ENCODE measurements around the gene KIAA1755. TPM values are rescaled to one million over a fixed set of nuclear protein-coding genes. Genes with fewer than 3 reads are reported as not detected.
A peak's percentile ranks its signal among the peaks of the same experiment; 100 is the strongest.
"Not testable (repeated sequence)": the region's sequence is repeated elsewhere in the genome, so short reads cannot be mapped to it uniquely, and the experiment has no call there.

KIAA1755 gene
- total RNA-seq, 1 experiment from 2014 or later: 0.22 TPM

- TF ChIP-seq, protein P1, sequence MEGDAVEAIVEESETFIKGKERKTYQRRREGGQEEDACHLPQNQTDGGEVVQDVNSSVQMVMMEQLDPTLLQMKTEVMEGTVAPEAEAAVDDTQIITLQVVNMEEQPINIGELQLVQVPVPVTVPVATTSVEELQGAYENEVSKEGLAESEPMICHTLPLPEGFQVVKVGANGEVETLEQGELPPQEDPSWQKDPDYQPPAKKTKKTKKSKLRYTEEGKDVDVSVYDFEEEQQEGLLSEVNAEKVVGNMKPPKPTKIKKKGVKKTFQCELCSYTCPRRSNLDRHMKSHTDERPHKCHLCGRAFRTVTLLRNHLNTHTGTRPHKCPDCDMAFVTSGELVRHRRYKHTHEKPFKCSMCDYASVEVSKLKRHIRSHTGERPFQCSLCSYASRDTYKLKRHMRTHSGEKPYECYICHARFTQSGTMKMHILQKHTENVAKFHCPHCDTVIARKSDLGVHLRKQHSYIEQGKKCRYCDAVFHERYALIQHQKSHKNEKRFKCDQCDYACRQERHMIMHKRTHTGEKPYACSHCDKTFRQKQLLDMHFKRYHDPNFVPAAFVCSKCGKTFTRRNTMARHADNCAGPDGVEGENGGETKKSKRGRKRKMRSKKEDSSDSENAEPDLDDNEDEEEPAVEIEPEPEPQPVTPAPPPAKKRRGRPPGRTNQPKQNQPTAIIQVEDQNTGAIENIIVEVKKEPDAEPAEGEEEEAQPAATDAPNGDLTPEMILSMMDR (conservative IDR thresholded peaks at IDR 0.05): no peak
- TF ChIP-seq EZH2 (IDR thresholded peaks at IDR 0.05; ENCODE audit: low read depth): no peak
- Histone ChIP-seq H4K20me1 (ENCODE audit: insufficient read depth) (no peaks in the 10 kb centered on the region), H3K4me2 (no peak overlapping the region), H3K9me2 (ENCODE audit: insufficient read depth) (no peaks in the 10 kb centered on the region), H3K9me3 (ENCODE audit: insufficient read depth, low read depth) (no peaks in the 10 kb centered on the region), H3K4me1 (replicated peaks; ENCODE audit: insufficient read depth) (no peaks in the 10 kb centered on the region), H3K27ac (no peak overlapping the region), H3K27me3 (ENCODE audit: insufficient read depth, low read depth) (no peaks in the 10 kb centered on the region), H2AFZ (no peak overlapping the region), H3K79me2 (ENCODE audit: low read depth) (no peaks in the 10 kb centered on the region), H3K4me3 (no peak overlapping the region), H3F3A (ENCODE audit: insufficient read depth, low read depth) (no peaks in the 10 kb centered on the region), H3K36me3 (ENCODE audit: low read depth) (no peaks in the 10 kb centered on the region)
- POLR2A ChIA-PET (ENCODE audit: unreplicated experiment): no interaction called here
- intact Hi-C loops (cut with micrococcal nuclease; ENCODE audit: unreplicated experiment): no loop called here
- DNase-seq: peak in 1 of 2 experiments; percentile 13
- CTCF ChIA-PET: interaction anchor here (0.6 kb wide), 1 partner anchor 294 kb away, joined by 3 read pairs; no protein-coding TSS in a partner anchor
- no TSS peak for BruUV-seq (replicated peaks)
Observed at GRCh38 chr20:38252292-38253288, 7.9 kb downstream of the KIAA1755 start.

DNA sequence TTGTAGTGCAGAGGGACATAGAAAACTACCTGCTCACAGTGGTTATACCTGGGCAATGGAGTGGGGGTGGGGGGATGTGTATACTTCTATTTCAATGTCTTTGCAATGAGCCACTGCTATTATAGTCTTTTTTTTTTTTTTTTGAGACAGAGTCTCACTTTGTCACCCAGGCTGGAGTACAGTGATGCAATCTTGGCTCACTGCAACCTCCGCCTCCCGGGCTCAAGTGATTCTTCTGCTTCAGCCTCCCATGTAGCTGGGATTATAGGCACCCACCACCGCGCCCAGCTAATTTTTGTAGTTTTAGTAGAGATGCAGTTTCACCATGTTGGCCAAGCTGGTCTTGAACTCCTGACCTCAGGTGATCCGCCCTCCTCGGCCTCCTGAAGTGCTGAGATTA, 9.1 kb downstream of the KIAA1755 start:
- H3K27ac ChIP-seq; H3F3A ChIP-seq (ENCODE audit: insufficient read depth, low read depth); H3K36me3 ChIP-seq (ENCODE audit: low read depth); BruUV-seq (replicated peaks); H3K4me3 ChIP-seq; DNase-seq; H2AFZ ChIP-seq; H3K27me3 ChIP-seq (ENCODE audit: insufficient read depth, low read depth); POLR2A ChIA-PET (ENCODE audit: unreplicated experiment); CTCF ChIA-PET; H3K9me3 ChIP-seq (ENCODE audit: insufficient read depth, low read depth); intact Hi-C loops (cut with micrococcal nuclease; ENCODE audit: unreplicated experiment); H3K4me1 ChIP-seq (replicated peaks; ENCODE audit: insufficient read depth); H3K79me2 ChIP-seq (ENCODE audit: low read depth); H3K9me2 ChIP-seq (ENCODE audit: insufficient read depth); H3K4me2 ChIP-seq; H4K20me1 ChIP-seq (ENCODE audit: insufficient read depth): not testable (repeated sequence)

DNA sequence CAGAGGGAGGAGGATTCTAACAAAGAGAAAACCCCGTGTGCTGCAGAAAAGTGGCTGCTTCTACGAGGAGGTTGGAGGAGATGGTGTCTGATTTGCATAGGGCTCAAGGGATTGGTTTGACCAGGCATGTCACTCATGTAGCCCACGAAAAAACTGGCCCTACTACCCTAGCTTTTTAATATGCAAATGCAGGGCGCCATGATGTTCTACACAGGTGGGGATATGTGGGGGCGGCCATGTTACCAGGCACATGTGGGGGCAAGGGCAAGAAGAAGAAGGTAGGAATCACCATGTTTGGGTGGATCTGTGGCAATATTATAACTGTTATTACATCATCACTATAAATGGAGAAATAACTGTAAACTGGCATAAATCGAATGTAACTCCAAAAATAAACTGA, 9.9 kb downstream of the KIAA1755 start:
- ChIA-PET CTCF (no interaction called here), POLR2A (ENCODE audit: unreplicated experiment) (interaction anchor here (0.5 kb wide), 1 partner anchor 119 kb away, joined by 13 read pairs; no protein-coding TSS in a partner anchor)
- intact Hi-C loops (cut with micrococcal nuclease; ENCODE audit: unreplicated experiment): no loop called here
- H3K79me2 ChIP-seq (ENCODE audit: low read depth): no peaks in the 10 kb centered on the region
- peak in 1 of 2 experiments; percentile 34 for DNase-seq
- H3K4me2 ChIP-seq: no peak overlapping the region
- H4K20me1 ChIP-seq (ENCODE audit: insufficient read depth): no peaks in the 10 kb centered on the region
- no peaks in the 10 kb centered on the region for H3K27me3 ChIP-seq (ENCODE audit: insufficient read depth, low read depth)
- no peak overlapping the region for H2AFZ ChIP-seq
- H3K9me3 ChIP-seq (ENCODE audit: insufficient read depth, low read depth): no peaks in the 10 kb centered on the region
- no peaks in the 10 kb centered on the region for H3K36me3 ChIP-seq (ENCODE audit: low read depth)
- H3K9me2 ChIP-seq (ENCODE audit: insufficient read depth): no peaks in the 10 kb centered on the region
- BruUV-seq (replicated peaks): no TSS peak
- no peak for TF ChIP-seq EZH2 (IDR thresholded peaks at IDR 0.05; ENCODE audit: low read depth)
- TF ChIP-seq, protein P1 (conservative IDR thresholded peaks at IDR 0.05): no peak
- no peak overlapping the region for H3K27ac ChIP-seq
- H3K4me1 ChIP-seq (replicated peaks; ENCODE audit: insufficient read depth): no peaks in the 10 kb centered on the region
- no peaks in the 10 kb centered on the region for H3F3A ChIP-seq (ENCODE audit: insufficient read depth, low read depth)
- no peak overlapping the region for H3K4me3 ChIP-seq

All from PC-9 (cell line).